GM12872 (cell line): Measurements from ENCODE around the gene VOPP1.

Experiments used
- CTCF ChIP-seq: IDR thresholded peaks from 3 replicates; pipeline ENCODE4 v1.5.1; 2011; ENCODE audit warnings: low read depth, mild to moderate bottlenecking, low read length, moderate library complexity; ENCODE audit not compliant: insufficient read depth

The VOPP1 gene

DNA sequence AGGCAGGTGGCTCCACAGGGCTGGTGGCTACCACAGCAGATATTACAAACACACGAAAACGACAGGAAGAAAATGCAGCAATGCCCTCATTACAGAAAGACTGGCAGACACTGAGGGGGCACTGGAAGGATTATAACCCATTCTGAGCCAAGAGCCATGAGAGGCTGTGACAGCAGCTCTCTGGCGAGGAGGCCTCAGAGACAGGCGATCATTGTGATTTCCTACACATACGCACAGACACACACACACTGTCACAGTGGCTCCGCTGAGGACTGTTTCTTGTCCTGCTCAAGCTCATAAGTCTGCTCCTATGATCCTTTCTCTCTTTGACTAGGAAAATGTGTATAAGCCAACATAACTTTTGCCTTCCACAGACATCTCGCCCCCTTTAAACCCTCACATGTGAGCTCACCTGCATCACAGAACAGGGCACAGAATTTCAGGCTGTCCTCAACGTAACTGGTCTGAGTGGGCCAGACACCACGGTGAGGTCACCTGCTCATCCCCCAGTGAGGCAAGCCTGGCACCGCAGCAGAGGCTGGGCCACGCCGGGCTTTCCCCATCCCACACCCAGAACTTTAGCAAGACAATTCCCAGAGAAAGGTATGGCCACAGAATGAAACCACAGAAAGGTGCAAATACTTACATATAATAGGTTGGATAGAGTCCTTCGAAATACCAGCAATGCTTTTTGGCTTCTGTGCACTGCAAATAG lies 51.7 kb downstream of the VOPP1 start:
- no peak for TF ChIP-seq CTCF

DNA sequence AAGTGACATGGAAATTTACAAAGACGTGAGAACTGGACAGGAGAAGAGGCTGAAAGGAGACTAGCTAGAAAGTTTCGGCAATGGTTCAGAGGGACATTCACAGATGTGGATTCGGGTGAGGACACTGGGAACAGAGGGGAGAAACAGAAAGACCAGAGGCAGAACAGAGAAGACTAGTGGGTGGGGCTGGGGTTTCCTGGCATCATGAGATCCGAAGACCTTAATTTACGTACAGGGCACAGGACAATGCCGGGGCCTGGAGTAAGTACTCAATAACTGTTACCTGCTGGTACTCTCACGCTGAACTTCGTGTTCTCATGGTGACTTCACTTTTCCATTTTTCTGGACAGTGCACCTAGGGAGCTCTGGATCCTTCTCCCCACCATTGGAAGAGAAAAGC lies 53.5 kb downstream of the VOPP1 start:
- TF ChIP-seq CTCF = no peak

DNA sequence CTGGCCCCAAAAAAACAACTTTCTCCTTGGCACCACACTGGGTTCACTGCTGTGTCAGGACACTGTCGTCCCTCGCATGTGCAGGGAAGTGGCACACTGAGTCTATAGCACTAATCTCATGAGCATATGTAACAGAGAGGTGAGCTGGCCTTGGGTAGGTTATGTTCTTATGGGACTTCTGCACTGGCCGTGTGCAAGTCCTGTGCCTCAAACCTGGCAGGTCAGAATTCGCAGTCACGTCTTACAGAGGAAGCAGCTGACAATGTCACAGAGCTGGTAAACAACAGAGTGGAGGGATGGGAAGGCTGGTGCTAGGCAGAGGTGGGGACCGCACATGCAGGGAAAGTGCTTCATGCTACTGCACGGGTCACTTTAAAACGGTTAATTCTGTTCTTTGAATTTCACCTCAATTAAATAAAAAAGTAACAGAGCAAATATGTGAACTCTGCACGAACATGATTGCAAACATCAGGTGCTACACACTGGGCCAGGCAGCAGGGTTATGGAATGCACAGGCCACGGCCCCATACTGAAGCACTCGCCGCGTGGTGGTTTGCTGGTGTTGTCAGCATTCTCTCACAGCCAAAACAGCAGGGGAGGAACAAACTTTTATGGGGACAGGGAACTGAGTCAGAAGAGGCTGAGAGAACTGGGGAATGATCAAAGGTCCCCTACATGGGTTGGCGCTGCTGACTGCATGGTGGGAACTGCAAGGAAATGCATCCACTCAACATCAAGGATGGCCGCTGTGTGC lies 54.2 kb downstream of the VOPP1 start:
- TF ChIP-seq CTCF = no peak

- no peak for TF ChIP-seq CTCF
Observed at GRCh38 chr7:55517191-55517633, 55.1 kb downstream of the VOPP1 start.

- no peak for TF ChIP-seq CTCF
Observed at GRCh38 chr7:55516409-55516808, 55.9 kb downstream of the VOPP1 start.

DNA sequence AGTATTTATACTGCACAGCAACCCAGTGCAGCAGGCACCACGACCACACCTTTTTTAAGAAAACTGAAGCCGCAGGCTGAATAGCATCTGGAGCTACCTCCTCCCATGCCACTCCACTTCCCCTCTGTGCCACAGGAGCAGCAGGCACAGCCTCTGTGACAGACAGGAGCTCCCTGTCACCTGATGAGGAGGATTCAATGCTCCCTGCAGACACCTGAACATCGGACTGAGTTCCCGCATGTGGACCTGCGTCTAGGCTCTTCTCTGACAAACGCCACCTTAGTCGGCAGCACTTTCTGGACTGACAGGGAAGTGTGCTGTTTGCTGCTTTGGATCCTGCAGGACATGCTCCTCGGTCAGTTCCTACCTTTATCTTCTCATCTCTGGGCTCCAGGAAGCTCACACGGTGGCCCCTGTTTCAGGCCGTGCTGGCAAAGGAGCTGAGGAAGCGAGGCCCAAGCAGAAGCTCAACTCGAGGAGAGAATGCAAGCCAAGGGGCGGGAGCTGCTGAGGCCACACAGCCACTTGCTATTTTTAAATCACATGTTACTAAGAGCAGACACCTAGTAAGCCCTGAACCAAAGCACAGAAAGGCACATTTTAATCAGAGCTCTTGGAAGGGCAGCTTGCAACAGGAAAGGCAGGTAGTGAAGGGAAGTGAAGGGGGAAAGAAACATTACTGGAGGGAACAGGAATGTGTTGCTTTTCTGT lies 56.6 kb downstream of the VOPP1 start:
- TF ChIP-seq CTCF = no peak

DNA sequence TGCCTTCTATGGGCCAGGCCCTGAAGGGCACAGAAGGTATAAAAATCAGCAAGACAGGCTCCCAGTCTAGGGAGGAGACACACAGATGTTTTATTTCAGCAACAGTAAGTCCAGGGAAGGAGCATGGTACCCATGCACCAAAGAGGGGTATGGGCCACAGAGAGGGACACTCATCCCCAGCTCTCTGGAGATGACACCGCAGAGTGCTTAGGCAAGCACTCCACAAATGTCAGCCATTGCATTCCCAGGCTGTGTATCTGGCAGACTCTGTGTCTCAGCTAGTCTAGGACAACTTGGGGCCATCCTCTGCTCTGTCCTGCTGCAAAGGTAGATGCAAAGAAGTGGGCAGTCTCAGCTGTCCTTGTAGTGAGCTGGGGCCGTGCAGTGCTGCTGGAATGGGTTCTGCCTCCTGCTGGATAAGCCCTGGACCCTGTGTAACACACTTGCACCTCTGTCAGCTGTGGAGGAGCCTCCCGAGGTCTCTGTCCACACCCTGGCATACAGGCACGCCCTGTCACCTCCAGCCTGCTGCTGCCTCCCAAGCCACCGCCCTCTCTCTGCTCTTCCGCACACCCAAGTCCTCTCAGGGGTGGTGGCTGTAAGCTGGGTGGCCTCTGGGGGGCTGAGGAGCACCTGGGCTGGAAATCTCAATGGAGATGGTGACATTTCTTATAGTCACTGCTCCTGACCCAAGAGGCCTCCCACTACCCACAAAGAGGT lies 57.6 kb downstream of the VOPP1 start:
- TF ChIP-seq CTCF = 0 out of 3 replicates have a peak, but pooled peaks have one; percentile 8
